ENCODE measurements around the gene ZNF865. TPM values are rescaled to one million over a fixed set of nuclear protein-coding genes. Genes with fewer than 3 reads are reported as not detected.

Gene ZNF865
- total and polyA plus RNA-seq, 2 of the 8 experiments (the other 6 are each of a cell fraction or from before 2014, with no cell fraction given): 3.5 to 13.6 TPM

DNA sequence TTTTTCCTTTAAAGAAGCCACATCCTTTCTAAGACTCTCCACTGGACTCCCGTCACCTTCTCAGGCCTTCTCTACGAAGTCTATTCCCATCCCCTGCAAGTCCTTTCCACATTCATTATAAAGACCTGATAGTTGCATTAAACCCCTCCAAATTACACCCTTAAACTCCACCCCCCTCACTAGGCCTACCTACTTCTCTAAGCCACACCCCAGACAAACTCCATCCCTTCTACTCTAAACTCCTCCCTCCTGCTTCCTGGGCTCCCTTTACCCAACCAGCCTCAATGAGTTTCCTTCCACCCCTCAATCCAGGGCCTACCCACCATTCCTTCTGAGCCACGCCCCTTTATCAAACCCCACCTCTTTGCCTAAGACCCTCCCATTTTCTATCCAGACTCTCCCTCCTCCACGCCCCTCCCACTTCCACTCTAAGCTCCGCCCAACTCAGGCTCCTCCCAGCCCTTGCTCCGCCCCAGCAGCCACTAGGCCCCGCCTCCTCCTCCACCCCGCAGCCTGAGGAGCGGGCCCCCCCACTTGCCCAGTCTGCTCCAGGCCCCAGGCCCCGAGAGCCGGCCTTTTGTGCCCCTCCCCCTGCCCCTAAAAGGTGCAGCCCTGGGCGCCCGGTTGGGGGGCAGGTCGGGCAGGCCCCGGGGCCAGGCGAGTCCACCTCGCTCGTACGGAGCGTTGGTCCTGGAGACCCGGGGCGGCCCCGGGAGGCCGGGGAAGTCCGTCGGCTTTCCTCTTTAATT, 6.6 kb upstream of the ZNF865 start:
- Histone ChIP-seq H4K8ac (ENCODE audit: extremely low read depth, insufficient read depth, low read length) (peak overlapping the region; percentile 90; the same call in 1 of the 2 replicates), H4K91ac (replicated peaks; ENCODE audit: insufficient read length, low read length) (peak overlapping the region; percentile 63), H3K23me2 (ENCODE audit: low read depth, low read length) (peaks cover 10% of the 10 kb centered on the region; the same call in 1 of the 2 replicates), H3K9ac (replicated peaks in 1 of 4; ENCODE audit: extremely low read depth in 1 of 4, low read depth in 3 of 4, low read length in 3 of 4) (peak overlapping the region; percentile 57 to 100 (median 84)), H2BK20ac (ENCODE audit: low read length) (0 out of 2 replicates have a peak overlapping the region, but pooled peaks have one; percentile 48), H3K79me2 (ENCODE audit: control insufficient read depth in 1 of 2, insufficient read depth in 2 of 2, low read length in 2 of 2) (peaks cover 0 to 3% of the 10 kb centered on the region in 2 experiments; a peak in 2 of 4 replicates), H3K14ac (ENCODE audit: insufficient read length) (no peak overlapping the region), H4K20me1 (replicated peaks in 1 of 2; ENCODE audit: control insufficient read depth in 1 of 2, insufficient read depth in 2 of 2, low read length in 2 of 2) (peaks cover 0 to 2% of the 10 kb centered on the region in 2 experiments), H3K27me3 (replicated peaks in 1 of 4; ENCODE audit: control insufficient read depth in 3 of 4, extremely low read depth in 1 of 4, insufficient read depth in 3 of 4, low read length in 3 of 4) (0 out of 7 replicates have a peak, but pooled peaks cover 0 to 1% (median 0%) of the 10 kb centered on the region in 4 experiments), H4K5ac (ENCODE audit: insufficient read length, low read depth, low read length) (peak overlapping the region; percentile 63), H2BK15ac (ENCODE audit: low read length) (0 out of 2 replicates have a peak overlapping the region, but pooled peaks have one; percentile 88), H3K36me3 (ENCODE audit: control insufficient read depth in 2 of 4, insufficient read depth in 4 of 4, low read length in 3 of 4) (peaks cover 0 to 10% (median 8%) of the 10 kb centered on the region in 4 experiments; a peak in 3 of 8 replicates), H2AK5ac (ENCODE audit: low read depth, low read length) (0 out of 2 replicates have a peak overlapping the region, but pooled peaks have one; percentile 16), H3K27ac (ENCODE audit: low read depth, low read length) (peak overlapping the region; percentile 100), H3K56ac (replicated peaks; ENCODE audit: insufficient read length, low read depth, low read length) (peak overlapping the region; percentile 65), H2AFZ (ENCODE audit: low read length) (no peak overlapping the region), H2BK12ac (ENCODE audit: low read depth, low read length) (peak overlapping the region; percentile 63; the same call in 1 of the 2 replicates), H3K4ac (replicated peaks; ENCODE audit: insufficient read length, low read depth, low read length) (no peak overlapping the region), H3K23ac (ENCODE audit: insufficient read length) (no peak overlapping the region), H2BK5ac (ENCODE audit: low read depth, low read length) (peak overlapping the region; percentile 66; the same call in 1 of the 2 replicates), H3K4me1 (replicated peaks in 1 of 4; ENCODE audit: control insufficient read depth in 3 of 4, insufficient read depth in 4 of 4, low read length in 3 of 4) (peaks cover 0 to 14% (median 6%) of the 10 kb centered on the region in 4 experiments; a peak in 5 of 7 replicates), H3K4me3 (ENCODE audit: extremely low read depth in 1 of 4, insufficient read depth in 2 of 4, low read depth in 3 of 4, low read length in 4 of 4) (peak overlapping the region; percentile 78 to 95 (median 86)), H3K18ac (ENCODE audit: extremely low read depth, low read length) (no peak overlapping the region; the same call in 1 of the 2 replicates), H3K4me2 (ENCODE audit: insufficient read depth in 1 of 2, low read depth in 2 of 2, low read length in 2 of 2) (peak overlapping the region; percentile 72 to 95), H3K9me3 (ENCODE audit: insufficient read depth in 2 of 2, low read depth in 1 of 2, low read length in 1 of 2) (no peaks in the 10 kb centered on the region), H2BK120ac (replicated peaks; ENCODE audit: low read depth, low read length) (no peak overlapping the region), H3K79me1 (ENCODE audit: low read depth, low read length) (peaks cover 3% of the 10 kb centered on the region)
- FAIRE-seq (peak; percentile 93), DNase-seq (ENCODE audit: low read depth in 1 of 2, low spot score in 2 of 2) (peak; percentile 96 to 99)
- WGBS, 2 experiments (ENCODE audit: extremely low coverage in 1 of 2, insufficient coverage in 1 of 2, insufficient read length in 1 of 2, insufficient replicate concordance in 2 of 2, low coverage in 1 of 2, low lambda C conversion rate in 2 of 2, missing lambda C conversion rate in 1 of 2): 18% methylated on average over 8 of the region's 26 CpGs; no CpG with 5 or more reads in 1 of the 2 experiments
- POLR2A ChIA-PET (ENCODE audit: partially characterized antibody): interaction anchor here (0.6 to 3.7 kb wide), 41 partner anchors 11 to 452 kb away, joined by 3 to 42 read pairs (median 4); partner anchors contain the start of genes HSPBP1, NAT14, TMEM238 and U2AF2
- CTCF ChIA-PET (ENCODE audit: partially characterized antibody): interaction anchor here (0.6 to 2.7 kb wide), 6 partner anchors 11 to 154 kb away, joined by 3 to 12 read pairs (median 3); no protein-coding TSS in a partner anchor
- TF ChIP-seq SP4 (IDR thresholded peaks at IDR 0.05; ENCODE audit: low read length) (peak; percentile 65; the same call in 1 of the 2 replicates), SP2 (IDR thresholded peaks at IDR 0.05; ENCODE audit: low read length) (no peak), TAF1 (IDR thresholded peaks at IDR 0.05; ENCODE audit: low read depth, low read length) (peak; percentile 46; the same call in 1 of the 2 replicates), RBBP5 (IDR thresholded peaks at IDR 0.05; ENCODE audit: borderline replicate concordance, low read depth, low read length) (no peak), BCL11A (IDR thresholded peaks at IDR 0.05; ENCODE audit: low read depth in 2 of 2, low read length in 2 of 2) (no peak), POU5F1 (IDR thresholded peaks at IDR 0.05; ENCODE audit: low read depth, low read length) (no peak), CBX8 (IDR thresholded peaks at IDR 0.05; ENCODE audit: borderline replicate concordance, low read depth, low read length) (no peak), JUN (IDR thresholded peaks at IDR 0.05; ENCODE audit: low read depth, low read length) (no peak), CTBP2 (IDR thresholded peaks at IDR 0.05; ENCODE audit: borderline replicate concordance, insufficient read depth, insufficient read length, low read length) (no peak), TAF7 (optimal IDR thresholded peaks at IDR 0.05; ENCODE audit: borderline replicate concordance, low read depth, low read length) (peak; percentile 38), POLR2A (IDR thresholded peaks at IDR 0.05; ENCODE audit: control extremely low read depth in 1 of 2, low read depth in 2 of 2, low read length in 2 of 2) (peak; percentile 2 to 71; a peak in 1 of 3 replicates)

All from H1 (cell line).